GM21619 (cell line): Measurements from ENCODE around the gene SCAF1.

Experiments
- ATAC-seq: cut with Tn5 transposase; IDR thresholded peaks from one replicate; pipeline ENCODE4 v1.9.1; 2021; ENCODE audit not compliant: unreplicated experiment

SCAF1 gene

GRCh38 chr19:49665036-49665350 is 23.0 kb downstream of the SCAF1 start:
- no peak for ATAC-seq

- peak; percentile 81 for ATAC-seq
Observed at GRCh38 chr19:49665351-49666119, 23.5 kb downstream of the SCAF1 start, which contains the start of the genes BCL2L12 and IRF3. Gene BCL2L12 (plus strand): TSS chr19:49665933. CDS start chr19:49666693, 760 bp downstream. Gene IRF3 (minus strand): TSS chr19:49665857. CDS start chr19:49664838, 1,019 bp downstream.

DNA sequence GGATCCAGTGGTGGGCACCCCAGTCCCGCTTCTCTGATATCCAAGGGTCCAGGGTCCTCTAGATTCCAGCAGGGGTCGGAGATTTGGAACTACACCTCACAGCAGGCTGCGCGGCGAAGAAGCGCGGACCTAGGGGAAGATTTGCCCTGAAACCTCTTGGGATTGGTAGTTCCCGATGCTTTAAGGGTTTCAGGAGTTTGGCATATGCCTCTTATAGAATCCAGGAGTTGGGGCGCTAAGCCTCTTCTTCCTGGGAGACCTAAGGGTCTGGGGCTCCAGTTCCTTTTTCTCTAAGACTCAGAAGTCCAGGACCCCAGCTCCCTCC is 24.1 kb downstream of the SCAF1 start:
- ATAC-seq: no peak

GRCh38 chr19:49667473-49667872 is 25.5 kb downstream of the SCAF1 start:
- ATAC-seq: no peak

DNA sequence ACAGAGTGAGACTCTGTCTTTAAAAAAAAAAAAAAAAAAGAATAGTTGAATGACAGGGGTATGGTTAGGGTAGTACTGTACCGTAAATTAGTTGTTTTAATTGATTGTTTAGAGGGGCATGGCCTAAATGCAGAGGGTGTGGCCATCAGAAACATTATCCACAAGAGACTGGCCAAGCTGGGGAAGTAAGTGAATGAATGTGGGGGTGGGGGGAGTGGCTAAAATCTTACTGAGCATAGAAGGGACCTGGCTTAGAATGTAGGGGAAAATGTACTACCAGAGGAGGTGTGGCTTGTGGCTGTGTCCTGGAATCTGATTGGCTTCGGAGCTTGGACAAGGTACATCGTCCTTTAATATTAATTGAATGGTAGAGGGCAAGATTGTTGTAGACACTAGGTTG is 27.5 kb downstream of the SCAF1 start:
- no peak for ATAC-seq

GRCh38 chr19:49672131-49672919 is 30.3 kb downstream of the SCAF1 start:
- no peak for ATAC-seq

DNA sequence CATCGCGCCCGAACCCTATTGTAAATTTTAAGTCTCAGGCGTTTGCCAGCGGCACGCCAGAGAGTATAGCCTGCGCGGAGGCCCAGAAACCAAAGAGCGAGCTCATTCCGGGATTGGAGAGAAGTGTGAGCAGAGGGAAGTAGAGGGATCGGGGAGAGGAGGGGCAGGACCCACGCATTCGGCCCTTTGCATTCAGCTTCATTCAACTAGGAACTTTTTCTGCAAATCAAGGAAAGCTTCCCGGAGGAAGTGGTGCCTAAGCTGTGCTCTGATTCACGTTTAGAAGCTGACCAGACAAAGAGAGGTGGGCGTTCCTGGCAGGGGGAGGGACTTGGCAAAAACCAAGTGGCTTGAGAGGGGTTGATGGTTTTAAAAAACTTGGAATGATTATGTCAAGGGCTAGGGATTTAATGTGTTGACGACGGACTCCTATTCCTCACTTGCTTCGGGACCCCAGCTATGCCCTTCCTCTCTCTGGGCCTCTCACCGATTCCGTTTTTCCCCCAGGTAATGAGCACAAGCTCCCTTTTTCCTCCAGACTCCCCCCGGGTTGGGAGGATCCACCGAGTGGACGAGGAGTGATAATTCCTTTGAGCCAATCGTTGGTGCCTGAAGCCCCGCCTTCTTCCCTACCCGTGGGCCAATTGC is 34.3 kb downstream of the SCAF1 start:
- ATAC-seq: peak; percentile 53

DNA sequence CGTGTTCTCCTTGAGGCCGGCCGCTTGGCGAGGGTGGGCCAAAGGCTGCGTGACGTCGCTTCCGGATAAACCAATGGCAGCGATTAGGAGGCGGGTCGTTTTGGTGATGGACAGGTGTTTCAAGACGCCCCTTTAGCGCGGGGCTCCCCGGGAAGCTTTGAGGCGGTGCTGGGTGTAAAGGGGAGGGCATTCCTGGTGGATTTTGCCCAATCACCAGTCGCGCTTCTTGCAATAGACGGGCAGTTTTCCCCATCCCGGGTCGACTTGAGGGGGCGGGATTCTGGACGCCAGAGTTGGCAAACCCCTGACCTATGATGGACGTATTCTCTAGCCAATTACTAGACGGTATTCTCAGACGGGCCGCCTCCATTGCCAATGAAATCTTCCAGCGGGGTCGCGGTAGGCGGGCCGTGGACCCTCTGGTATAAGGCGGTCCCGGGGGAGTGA is 34.8 kb downstream of the SCAF1 start:
- no peak for ATAC-seq

- ATAC-seq: no peak
Observed at GRCh38 chr19:49677231-49677900, 35.4 kb downstream of the SCAF1 start, which contains the start of gene PRMT1. Gene PRMT1 (plus strand): TSS chr19:49677271. CDS start chr19:49677281, 10 bp downstream.

GRCh38 chr19:49677901-49678674 is 36.1 kb downstream of the SCAF1 start:
- no peak for ATAC-seq

DNA sequence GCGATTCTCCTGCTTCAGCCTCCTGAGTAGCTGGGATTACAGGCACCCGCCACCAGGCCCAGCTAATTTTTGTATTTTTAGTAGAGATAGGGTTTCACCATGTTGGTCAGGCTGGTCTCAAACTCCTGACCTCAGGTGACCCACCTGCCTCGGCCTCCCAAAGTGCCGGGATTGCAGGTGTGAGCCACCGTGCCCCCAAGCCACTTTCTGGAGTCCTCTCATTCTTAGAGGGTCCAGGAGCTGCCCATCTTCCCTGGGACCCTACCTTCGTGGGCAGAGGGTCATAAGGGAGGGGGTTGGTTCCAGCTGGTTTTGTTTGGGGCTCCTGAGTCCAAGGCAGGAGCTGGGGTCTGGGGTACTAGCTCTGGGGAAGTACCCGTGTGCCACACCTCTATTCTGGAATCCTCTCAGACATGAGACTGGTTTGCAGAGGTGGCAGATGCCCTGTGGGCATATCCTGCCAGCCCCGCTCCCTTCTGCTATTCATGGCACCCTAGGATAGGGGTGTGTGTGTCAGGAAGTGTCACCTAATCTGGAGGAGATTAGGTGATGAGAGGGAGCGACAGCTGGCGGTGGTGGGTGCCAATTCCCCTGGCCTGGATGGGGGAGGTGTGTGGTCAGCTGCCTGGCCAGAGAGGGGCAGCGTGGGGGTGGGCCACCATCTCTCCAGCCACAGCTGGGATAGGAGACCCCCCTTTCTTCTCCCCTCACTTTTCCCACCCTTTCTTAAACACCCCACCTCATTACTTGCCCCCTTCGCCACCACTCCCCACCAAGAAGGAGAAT is 37.2 kb downstream of the SCAF1 start:
- no peak for ATAC-seq

DNA sequence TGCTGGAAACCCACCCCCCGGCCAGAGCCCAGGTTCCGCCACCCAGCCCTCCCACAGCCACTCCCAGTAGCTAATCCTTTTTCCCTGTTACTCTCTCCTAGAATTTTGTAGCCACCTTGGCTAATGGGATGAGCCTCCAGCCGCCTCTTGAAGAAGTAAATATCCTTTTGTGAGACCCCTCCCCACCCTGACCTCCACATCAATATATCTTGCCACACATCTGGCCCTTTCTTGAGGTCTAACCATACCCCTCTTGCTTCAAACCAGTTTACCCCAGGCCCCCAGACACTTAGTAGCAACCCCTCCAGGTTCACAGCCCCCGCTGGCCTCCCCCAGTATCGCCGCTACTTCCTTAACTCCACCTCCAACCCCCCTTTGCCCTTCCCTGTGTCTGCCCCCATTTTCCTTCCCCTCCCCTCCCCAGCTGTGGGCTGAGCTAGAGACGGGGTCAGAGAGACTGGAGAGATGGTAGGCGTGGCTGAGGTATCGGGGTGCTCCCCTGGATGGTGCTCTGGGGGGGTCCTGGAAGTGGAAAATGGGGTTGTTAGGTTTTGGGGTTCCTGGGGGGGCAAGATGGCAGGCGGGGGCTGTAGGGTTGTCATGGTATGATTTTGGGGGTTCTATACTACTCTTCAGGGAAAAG is 37.9 kb downstream of the SCAF1 start:
- no peak for ATAC-seq

DNA sequence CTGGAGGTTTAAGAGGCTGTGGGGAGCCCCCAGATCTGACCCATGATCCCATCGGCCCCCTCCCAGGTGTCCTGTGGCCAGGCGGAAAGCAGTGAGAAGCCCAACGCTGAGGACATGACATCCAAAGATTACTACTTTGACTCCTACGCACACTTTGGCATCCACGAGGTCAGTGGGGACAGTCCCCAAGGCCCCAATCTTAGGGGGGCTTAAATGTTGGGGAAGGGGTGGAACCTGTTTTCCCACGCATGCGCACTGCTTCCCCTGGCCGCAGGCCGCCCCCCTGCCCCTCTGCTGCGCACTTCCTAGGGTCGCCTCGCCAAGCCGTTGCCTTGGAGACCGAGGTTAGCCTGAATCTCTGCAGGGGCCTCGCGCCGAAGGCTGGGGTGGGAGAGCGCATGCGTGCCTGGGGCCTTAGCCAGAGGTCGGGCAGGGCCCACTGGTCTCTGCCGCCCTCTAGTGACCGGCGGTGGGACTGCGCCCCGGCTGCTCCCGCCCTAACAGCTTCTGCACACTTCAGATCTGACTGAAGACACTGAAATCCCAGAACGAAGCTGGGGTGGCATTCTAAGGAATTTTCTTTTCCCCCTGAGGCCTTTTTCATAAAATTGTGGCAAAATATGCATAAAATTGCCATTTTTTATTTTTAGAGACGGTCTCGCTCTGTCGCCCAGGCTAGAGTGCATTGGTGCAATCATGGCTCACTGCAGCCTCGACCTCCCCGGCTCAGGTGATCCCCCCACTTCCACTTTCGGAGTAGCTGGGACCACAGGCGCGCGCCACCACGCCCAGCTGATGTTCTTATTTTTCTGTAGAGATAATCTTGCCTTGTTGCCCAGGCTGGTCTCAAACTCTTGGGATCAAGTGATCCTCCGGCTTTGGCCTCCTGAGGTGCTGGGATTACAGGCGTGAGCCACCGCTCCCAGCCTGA is 38.7 kb downstream of the SCAF1 start:
- no peak for ATAC-seq

GRCh38 chr19:49681830-49682229 is 39.8 kb downstream of the SCAF1 start:
- no peak for ATAC-seq

DNA sequence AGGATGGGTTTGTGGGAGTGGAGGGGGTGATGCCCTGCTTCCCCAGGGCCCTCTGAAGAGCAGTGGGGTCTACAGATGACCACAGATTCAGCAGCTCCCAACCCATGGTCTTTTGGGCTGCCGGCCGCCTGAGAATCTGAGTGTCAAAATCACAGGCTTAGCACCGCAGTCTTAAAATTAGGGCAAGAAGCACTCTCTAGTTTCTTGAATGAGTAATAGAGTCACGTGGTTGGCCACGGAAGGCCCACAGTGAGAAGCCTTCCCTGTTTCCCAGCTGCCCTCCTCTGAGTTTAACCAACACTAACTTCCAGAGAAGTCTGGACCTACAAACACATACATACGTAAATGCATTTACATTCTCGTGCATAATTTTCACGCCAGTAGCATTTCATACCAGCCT is 40.3 kb downstream of the SCAF1 start:
- no peak for ATAC-seq

DNA sequence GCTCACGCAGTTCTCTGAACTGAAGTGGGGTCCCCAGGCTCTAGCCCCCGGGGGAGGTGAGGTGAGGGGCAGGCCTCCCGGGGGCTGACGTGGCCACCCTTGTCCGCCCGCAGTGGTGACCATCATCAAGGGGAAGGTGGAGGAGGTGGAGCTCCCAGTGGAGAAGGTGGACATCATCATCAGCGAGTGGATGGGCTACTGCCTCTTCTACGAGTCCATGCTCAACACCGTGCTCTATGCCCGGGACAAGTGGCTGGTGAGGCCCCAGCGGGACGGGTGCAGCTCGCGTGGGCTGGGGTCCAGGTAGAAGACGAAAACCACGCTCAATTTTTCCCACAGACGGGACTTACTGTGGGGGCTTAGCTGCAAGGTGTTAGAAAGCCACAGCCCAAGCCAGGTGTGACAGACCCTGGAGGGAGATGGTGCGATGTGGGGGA is 41.8 kb downstream of the SCAF1 start:
- no peak for ATAC-seq

GRCh38 chr19:49684251-49684982 is 42.4 kb downstream of the SCAF1 start:
- no peak for ATAC-seq
